Measurements from ENCODE around the gene TCF12. TPM values are rescaled to one million over a fixed set of nuclear protein-coding genes. Genes with fewer than 3 reads are reported as not detected.

TCF12 gene
- total RNA-seq (ENCODE audit: unreplicated experiment), result 123 TPM
- long read RNA-seq, full-length matches to known transcripts, result 3 of 17 reads
- long read RNA-seq, partial matches to known transcripts, result 12 of 17 reads
- long read RNA-seq, other reads (novel, unspliced or antisense), result 2 of 17 reads

DNA sequence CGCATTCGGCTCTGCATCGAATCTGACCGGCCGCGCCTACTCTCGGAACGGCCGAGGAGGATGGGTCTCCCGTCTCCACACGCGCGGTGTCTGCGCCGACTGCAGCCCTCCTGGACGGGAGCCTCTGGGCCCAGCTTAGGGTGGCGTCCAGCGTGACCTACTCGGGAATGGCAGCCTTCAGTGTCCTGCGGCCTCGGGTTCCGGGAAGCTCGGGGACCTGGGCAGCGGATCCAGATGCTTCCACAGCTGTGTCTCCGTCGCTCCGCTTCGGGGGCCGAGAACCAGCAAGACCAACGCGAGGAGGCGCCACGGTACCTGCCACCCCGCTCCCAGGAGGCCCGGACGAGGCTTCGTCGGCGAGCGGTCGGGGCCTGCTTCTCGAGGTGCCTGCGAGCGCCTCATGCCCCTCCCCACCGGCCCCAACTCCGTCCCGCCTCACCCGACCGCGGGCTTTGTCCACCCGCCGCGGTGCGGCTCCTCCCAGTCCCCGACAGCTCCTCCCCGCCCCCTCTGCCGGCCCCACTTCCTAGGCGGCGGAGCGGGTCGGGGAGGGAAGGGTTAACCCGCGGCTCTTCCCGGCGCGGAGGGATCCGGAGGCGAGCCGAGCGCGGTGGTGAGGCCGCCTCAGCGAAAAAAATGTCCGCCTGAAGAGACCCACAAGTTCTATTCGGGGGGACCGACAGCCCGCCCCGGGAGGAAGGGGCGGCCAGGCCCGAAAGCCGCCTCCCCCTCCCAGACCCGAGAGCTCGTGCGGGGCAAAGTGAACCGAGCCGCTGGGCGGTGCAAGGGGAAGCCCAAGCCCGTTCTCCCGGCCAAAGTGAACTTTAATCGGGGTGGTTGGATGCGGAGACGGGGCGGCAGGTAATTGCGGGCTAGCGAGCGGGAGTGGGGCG, at the start of gene TCF12:
TSS of gene TCF12 (plus strand) at position 599 of the 893 bp plus-strand sequence. CDS start 1,270 bp downstream, outside the sequence.
- H3K27ac Mint-ChIP-seq (ENCODE audit: unreplicated experiment), result peak within 1 kb of the TSS; percentile 78
- H3K36me3 Mint-ChIP-seq (ENCODE audit: low read depth, unreplicated experiment), result peaks cover 24% of the 10 kb centered on the region
- TF ChIP-seq, protein P1, sequence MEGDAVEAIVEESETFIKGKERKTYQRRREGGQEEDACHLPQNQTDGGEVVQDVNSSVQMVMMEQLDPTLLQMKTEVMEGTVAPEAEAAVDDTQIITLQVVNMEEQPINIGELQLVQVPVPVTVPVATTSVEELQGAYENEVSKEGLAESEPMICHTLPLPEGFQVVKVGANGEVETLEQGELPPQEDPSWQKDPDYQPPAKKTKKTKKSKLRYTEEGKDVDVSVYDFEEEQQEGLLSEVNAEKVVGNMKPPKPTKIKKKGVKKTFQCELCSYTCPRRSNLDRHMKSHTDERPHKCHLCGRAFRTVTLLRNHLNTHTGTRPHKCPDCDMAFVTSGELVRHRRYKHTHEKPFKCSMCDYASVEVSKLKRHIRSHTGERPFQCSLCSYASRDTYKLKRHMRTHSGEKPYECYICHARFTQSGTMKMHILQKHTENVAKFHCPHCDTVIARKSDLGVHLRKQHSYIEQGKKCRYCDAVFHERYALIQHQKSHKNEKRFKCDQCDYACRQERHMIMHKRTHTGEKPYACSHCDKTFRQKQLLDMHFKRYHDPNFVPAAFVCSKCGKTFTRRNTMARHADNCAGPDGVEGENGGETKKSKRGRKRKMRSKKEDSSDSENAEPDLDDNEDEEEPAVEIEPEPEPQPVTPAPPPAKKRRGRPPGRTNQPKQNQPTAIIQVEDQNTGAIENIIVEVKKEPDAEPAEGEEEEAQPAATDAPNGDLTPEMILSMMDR (IDR thresholded peaks at IDR 0.05; ENCODE audit: unreplicated experiment), result no peak
- DNase-seq (ENCODE audit: low spot score), result peak; percentile 97
- H3K4me1 Mint-ChIP-seq (ENCODE audit: unreplicated experiment), result peaks cover 32% of the 10 kb centered on the region
- no peaks in the 10 kb centered on the region for H3K9me3 Mint-ChIP-seq (ENCODE audit: unreplicated experiment)
- peak within 1 kb of the TSS; percentile 89 for H3K4me3 Mint-ChIP-seq (ENCODE audit: unreplicated experiment)
- H3K27me3 Mint-ChIP-seq (ENCODE audit: unreplicated experiment), result peaks cover 7% of the 10 kb centered on the region

DNA sequence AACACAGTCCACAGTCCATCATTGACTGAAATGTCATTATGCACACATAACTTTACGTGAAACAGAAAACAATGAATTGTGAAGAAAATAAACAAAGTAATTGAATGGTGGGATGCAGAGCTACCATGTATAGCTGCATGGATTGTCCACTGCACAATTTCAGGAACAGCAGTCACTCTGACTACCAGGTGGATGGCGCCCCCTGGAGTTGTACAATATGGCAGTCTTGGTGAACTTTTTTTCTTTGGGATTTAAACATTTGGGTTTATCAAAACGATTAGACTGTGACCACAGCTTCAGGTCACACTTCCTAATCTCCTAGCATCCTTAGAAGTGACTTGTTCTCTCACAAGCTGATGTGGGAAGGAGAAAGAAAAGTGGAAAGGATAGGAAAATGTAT, 48.9 kb upstream of the TCF12 start:
- Mint-ChIP-seq H3K27me3 (ENCODE audit: unreplicated experiment) (no peaks in the 10 kb centered on the region), H3K9me3 (ENCODE audit: unreplicated experiment) (no peaks in the 10 kb centered on the region), H3K27ac (ENCODE audit: unreplicated experiment) (no peak overlapping the region), H3K4me1 (ENCODE audit: unreplicated experiment) (peaks cover 3% of the 10 kb centered on the region), H3K36me3 (ENCODE audit: low read depth, unreplicated experiment) (no peaks in the 10 kb centered on the region), H3K4me3 (ENCODE audit: unreplicated experiment) (no peak overlapping the region)
- peak; percentile 60 for DNase-seq (ENCODE audit: low spot score)
- TF ChIP-seq, protein P1 (IDR thresholded peaks at IDR 0.05; ENCODE audit: unreplicated experiment), result peak; percentile 78

DNA sequence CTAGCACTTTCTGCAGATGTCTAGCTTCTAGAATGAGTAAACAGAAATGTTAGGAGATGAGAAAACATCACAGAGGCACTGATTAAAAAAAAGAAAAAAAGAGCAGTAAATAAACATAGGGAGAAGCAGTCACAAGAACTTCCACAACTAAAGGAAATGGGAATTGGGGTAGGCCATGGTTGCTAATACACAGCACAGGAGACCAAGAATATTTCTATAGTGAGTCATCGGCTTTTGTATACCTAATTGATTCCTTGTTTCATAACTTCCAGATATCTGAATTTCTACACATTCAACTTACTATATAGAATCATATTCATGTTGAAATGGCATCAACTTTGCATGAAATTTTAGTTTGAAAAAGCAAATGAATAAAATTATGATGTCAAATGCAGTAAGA, 47.3 kb upstream of the TCF12 start:
- no peak for DNase-seq (ENCODE audit: low spot score)
- Mint-ChIP-seq H3K27ac (ENCODE audit: unreplicated experiment) (peak overlapping the region; percentile 94), H3K36me3 (ENCODE audit: low read depth, unreplicated experiment) (no peaks in the 10 kb centered on the region), H3K9me3 (ENCODE audit: unreplicated experiment) (no peaks in the 10 kb centered on the region), H3K4me1 (ENCODE audit: unreplicated experiment) (peaks cover 3% of the 10 kb centered on the region), H3K4me3 (ENCODE audit: unreplicated experiment) (no peak overlapping the region), H3K27me3 (ENCODE audit: unreplicated experiment) (no peaks in the 10 kb centered on the region)
- TF ChIP-seq, protein P1 (IDR thresholded peaks at IDR 0.05; ENCODE audit: unreplicated experiment), result no peak

DNA sequence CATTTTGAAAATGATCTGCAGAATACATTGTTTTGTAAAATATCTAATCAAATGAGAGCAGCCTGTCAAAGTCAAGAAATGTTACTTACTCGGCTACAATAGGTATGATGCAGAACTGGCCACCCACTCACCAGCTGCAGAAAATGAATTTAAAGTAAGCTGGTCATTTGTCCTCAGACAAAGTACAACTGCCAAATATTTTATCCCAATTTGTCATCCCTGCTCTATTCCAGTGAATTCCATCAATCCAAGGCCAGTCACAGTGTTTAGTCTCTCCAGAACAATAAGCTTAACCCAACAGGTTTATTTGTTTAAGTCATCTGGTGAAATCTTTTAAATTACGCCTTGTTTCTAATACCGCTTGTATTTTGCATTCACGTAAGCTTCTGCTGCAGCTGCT, 46.6 kb upstream of the TCF12 start:
- peak overlapping the region; percentile 7 for H3K27ac Mint-ChIP-seq (ENCODE audit: unreplicated experiment)
- H3K27me3 Mint-ChIP-seq (ENCODE audit: unreplicated experiment), result no peaks in the 10 kb centered on the region
- H3K4me1 Mint-ChIP-seq (ENCODE audit: unreplicated experiment), result peaks cover 3% of the 10 kb centered on the region
- H3K9me3 Mint-ChIP-seq (ENCODE audit: unreplicated experiment), result no peaks in the 10 kb centered on the region
- TF ChIP-seq, protein P1 (IDR thresholded peaks at IDR 0.05; ENCODE audit: unreplicated experiment), result no peak
- no peak overlapping the region for H3K4me3 Mint-ChIP-seq (ENCODE audit: unreplicated experiment)
- no peak for DNase-seq (ENCODE audit: low spot score)
- H3K36me3 Mint-ChIP-seq (ENCODE audit: low read depth, unreplicated experiment), result no peaks in the 10 kb centered on the region
